HG03469 (cell line): Measurements from ENCODE around the gene CNOT11.
"Not testable (repeated sequence)": the region's sequence is repeated elsewhere in the genome, so short reads cannot be mapped to it uniquely, and the experiment has no call there.

Experiments used
- ATAC-seq: cut with Tn5 transposase; IDR thresholded peaks from one replicate; pipeline ENCODE4 v1.9.1; 2021; ENCODE audit warnings: mild to moderate bottlenecking, moderate library complexity, moderate number of reproducible peaks; ENCODE audit not compliant: unreplicated experiment

The CNOT11 gene

DNA sequence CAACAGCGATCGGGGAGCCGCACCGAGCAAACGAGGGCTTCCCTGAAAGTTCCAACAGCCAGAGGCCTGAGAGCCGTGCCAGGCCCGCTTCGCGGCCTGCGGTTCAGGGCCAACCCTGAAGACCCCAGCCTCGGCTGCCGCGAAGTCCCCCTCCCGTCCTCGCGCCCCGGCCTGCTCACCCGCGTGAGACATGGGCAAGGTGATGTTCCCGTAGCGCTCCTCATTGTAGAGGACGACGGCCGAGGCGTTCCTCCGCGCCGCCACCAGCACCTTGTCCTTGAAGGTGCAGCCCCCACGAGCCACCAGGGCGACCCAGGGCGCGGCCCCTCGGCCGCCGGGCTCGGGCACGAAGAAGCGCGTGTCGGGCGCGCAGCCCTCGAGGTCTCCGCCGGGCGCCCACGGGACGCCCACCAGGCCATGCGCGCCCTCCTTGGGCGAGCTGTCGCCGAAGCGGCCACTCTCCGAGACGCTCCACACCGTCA, 55.3 kb downstream of the CNOT11 start:
- peak; percentile 3 for ATAC-seq

DNA sequence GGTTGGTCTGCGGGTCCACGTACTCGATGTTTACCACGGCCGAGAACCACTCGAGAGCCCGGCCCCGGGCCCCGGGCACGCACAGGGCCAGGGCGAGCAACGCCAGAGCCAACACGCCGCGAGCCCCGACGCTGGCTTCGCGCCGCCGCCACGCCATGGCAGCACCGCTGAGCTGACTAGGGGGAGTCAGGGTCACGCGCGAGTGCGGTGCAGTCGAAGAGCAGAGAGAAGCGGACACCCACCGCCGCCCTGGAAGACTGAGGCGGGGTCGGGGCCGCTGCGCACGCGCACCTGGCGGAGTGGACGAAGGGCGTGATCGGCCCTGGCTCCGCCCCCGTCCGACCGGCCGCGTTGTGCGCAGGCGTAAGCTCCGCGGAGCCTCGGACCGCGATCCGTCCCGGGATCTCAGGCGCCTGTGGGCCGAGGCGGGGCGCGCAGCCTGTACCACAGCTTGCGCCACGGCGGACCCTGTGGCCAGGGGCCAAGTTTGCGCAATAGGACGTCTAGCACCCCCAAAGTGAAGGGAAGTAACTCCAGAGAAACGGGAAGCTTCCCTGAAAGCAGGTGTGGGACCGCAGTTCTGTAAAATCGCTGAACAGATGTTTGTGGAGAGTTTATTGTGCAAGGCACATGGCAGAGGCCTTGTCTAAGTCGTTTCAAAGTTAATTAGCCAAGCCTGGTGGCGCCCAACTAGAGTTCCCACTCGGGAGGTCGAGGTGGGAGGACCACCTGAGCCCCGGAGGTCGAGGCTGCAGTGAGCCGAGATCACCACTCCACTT, 55.9 kb downstream of the CNOT11 start, which contains the start of gene RNF149:
Gene RNF149, minus strand, starts transcription at position 270 of the 779 bp plus-strand sequence. Its CDS starts 113 bp downstream, at position 157.
- peak; percentile 41 for ATAC-seq

DNA sequence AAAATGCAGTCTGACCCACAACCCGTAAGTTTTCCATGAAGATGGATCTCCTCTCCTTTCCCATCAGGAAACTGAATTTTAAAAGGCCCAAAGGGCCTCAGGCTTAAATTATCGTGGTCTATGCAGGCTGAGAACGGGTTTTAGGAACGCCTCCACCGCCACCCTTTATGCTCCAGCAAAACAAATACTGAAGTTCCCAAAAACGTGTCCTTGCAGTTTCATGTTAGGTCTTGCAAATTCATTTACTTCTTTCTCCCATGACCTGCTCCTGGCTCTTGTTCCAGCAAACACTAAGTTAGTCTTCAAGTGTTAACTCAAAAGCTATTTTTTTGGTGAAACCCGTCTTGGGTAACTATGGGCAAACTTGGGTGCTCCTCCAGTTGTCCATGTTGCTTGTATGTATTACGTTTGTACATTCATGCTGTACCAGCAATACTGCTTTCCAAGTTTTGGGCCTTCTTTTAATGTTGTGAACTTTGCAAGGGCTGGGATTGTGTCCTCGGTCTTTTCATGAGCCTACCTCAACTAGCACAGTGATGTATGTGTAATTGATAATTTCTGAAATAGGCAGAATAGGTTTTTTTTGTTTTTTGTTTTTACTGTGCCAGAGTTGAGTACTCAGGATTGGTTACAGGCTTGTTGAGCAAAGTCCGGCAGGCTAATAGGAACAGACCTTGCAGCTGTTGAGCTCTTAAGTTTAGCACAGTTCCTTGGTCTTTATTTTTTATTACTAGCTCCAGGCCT, 57.6 kb downstream of the CNOT11 start:
- ATAC-seq, result no peak

DNA sequence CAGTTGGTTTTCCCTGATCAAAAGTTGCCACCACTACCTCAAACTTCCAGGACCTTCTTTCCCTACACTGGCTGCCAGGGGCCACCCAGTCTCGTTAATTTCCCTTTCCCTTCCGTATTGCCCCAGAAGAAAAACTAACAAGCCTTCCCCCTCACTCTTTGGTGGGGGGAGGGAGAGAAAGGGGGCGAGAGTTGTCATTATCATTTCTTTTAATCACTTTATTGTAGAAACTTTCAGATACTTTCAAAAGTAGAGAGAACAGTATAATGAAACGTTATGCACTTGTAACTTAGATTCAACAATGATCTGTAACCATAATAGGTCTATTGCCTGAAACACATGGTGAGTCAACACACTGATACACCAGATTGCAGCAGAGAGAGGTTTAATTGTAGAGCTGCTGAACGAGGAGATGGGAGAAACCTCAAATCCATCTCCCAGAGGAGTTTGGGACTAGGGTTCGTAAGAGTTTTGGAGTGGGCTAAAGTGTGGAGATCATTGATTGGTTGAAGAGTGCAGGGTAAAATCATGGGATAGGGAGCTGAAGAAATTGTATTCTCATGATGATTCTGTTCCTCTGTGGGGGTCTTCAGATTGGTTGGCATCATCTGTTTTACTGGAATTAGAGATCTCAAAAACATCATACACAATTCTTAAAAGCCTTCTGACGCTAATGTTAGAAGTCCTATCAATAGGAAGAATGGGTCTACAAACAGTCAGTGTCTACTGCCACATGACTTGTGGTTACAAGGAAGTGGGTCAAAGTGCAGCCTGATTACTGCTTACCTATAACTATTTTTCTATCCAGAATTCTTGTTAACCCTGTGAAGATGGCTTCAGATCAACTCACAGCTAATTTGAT, 58.4 kb downstream of the CNOT11 start:
- ATAC-seq, result no peak

DNA sequence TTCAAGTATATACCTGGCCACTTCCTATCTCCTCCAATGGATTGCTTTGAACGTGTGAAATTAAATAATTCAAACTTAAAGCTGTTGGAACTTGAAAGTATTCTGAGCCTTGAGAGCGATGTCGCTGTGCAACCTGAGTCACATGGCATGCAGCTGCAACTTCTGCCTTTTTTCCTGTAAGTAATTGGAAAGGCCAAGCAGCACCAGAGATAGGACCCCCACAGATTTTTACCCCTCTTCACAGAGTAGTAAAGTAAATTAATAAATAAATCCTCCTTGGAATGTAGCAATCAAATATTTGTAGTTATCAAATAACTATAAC, 59.0 kb downstream of the CNOT11 start:
- ATAC-seq, result no peak

DNA sequence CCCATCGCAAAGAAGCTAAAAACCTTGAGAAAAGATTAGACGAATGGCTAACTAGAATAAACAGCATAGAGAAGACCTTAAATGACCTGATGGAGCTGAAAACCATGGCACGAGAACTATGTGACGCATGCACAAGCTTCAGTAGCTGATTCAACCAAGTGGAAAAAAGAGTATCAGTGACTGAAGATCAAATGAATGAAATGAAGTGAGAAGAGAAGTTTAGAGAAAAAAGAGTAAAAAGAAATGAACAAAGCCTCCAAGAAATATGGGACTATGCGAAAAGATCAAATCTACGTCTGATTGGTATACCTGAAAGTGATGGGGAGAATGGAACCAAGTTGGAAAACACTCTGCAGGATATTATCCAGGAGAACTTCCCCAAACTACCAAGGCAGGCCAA, 63.9 kb downstream of the CNOT11 start:
- not testable (repeated sequence) for ATAC-seq
